NCI-H526 treated with DMSO at 0.1 percent for 48 hours (cell line): ENCODE measurements around the gene TBC1D14.
A peak's percentile ranks its signal among the peaks of the same experiment; 100 is the strongest.

ENCODE experiments used
- DNase-seq: peaks from one replicate; lab custom pipeline; 2025; lab: John Stamatoyannopoulos, UW

TBC1D14 gene

DNA sequence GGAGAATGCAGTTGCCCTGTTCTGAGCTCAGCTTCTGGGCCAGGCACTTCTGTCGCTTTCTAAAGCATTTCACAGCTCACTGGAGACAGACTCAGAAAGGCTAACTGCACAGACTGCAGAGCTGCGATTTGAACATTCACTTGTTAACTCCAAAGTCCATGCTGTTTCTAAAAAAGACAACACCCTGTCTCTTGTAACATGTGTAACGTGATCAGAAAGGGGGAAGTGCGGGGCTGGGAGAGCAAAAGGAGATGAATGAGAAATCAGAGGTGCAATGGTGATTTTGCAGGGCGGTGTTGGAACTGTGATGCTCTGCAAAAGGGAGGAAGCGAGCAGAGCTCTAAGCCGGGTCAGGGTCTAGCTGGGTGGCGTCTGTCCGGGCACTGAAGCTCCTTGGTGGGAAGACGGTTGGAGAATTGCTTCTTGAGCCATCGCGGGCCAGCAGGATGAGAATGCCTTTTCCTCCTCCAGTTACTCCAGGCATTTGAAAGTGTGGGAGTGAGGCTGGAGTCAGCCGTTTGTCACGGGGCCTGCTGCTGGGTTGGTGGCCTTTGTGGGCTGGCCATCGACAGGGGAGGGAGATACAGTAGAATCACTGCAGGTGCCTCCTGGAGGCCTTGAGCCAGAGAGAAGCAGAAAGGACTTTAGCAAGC, 20.3 kb downstream of the TBC1D14 start:
- no peak for DNase-seq

- no peak for DNase-seq
Measured at GRCh38 chr4:6932475-6932874, 22.8 kb downstream of the TBC1D14 start.

DNA sequence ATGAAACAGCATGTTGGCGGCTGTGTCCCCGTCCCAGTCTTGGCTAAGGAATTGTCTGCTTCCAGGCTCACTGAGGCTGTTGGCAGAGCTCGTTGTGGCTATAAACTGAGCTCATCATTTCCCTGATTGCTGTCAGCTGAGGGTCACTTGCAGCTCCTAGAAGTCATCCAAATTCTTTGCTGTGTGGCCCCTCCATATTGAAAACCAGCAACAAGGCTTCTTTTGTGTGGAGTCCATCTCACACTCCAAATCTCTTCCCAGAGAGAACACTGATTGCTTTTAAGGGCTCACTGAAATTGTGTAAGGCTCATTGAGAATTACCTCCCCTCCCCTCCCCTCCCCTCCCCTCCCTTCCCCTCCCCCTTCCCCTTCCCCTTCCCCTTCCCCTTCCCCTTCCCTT, 23.3 kb downstream of the TBC1D14 start:
- DNase-seq: no peak

DNA sequence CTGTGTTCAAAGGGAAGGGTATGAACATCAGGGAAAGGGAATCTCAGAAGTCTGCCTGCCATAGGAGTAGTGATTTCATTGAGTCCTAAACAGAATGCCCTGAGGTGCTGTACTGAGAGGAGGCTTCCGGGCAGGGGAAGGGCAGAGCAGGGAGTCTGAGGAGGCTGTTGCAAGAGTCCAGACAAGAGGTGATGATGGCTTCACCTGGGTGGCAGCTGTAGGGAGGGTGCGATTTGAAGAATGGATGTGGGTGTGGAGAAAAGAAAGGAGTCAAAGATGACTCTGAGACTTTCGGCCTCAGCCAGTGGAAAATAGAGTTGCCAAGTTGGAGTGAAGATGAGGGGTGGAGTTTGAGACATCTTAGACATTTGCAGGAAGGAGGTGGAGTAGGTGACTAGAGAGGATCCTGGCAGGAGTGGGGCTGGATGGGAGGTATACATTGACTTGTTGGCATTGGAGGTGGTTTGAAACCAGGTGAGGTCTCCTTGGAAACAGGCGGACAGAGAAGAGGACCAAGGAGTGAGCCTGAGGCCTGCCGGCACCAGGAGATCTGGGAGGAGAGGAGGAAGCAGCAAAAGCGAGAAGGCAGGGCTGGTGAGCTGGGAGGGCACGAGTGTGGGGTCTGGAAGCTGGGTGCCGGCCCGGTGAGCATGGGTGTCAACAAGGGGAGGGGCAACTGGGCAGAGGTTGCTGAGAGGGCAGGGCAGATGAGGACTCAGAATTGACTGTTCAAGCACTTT, 24.2 kb downstream of the TBC1D14 start:
- no peak for DNase-seq

GRCh38 chr4:6935965-6936364, 26.3 kb downstream of the TBC1D14 start:
- DNase-seq: no peak

- DNase-seq: no peak
Measured at GRCh38 chr4:6937201-6937600, 27.6 kb downstream of the TBC1D14 start.

- DNase-seq: no peak
Measured at GRCh38 chr4:6937754-6938153, 28.1 kb downstream of the TBC1D14 start.

GRCh38 chr4:6938237-6938636, 28.6 kb downstream of the TBC1D14 start:
- DNase-seq: no peak

- no peak for DNase-seq
Measured at GRCh38 chr4:6938647-6939271, 29.1 kb downstream of the TBC1D14 start.

GRCh38 chr4:6939761-6940743, 30.4 kb downstream of the TBC1D14 start:
- DNase-seq: no peak

- no peak for DNase-seq
Measured at GRCh38 chr4:6940744-6941137, 31.1 kb downstream of the TBC1D14 start.

GRCh38 chr4:6941796-6942195, 32.2 kb downstream of the TBC1D14 start:
- DNase-seq: no peak

- DNase-seq: no peak
Measured at GRCh38 chr4:6942238-6942800, 32.7 kb downstream of the TBC1D14 start.

GRCh38 chr4:6943012-6943884, 33.6 kb downstream of the TBC1D14 start:
- no peak for DNase-seq

DNA sequence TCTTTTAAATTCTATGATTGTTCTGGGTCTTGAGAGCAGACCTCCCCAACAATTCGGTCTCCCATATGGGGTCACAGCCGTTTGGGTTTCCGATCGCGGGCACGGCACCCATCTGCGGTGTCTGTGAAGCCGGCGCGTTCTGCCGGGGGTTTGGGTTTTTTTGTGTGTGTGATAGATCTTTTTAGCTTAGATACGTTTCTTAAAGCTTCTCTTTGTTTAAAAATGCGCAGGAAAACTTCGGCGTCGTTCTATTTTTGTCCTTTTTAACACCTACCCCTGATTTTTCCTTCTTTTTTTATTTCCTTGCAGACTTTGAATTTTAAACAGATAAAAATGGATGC, 34.2 kb downstream of the TBC1D14 start:
- no peak for DNase-seq

GRCh38 chr4:6944301-6945051, 34.9 kb downstream of the TBC1D14 start:
- no peak for DNase-seq

DNA sequence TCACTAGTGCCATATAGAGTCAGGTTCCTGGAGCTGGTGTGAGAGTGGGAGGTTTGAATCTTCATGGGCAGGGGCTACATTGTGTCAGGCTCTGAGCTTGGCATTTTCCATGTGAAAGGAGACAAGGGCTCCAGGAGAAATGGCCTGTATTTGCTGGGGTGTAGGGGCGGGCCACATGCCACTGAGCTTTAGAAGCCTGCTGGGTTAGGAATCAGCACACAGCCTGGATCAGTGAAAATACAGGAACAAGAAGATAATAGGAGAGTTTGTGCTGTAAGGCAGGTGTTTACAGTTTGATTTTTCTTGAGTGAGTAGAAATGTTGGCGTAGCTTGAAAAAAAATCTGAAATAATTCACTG, 35.4 kb downstream of the TBC1D14 start:
- DNase-seq: no peak

DNA sequence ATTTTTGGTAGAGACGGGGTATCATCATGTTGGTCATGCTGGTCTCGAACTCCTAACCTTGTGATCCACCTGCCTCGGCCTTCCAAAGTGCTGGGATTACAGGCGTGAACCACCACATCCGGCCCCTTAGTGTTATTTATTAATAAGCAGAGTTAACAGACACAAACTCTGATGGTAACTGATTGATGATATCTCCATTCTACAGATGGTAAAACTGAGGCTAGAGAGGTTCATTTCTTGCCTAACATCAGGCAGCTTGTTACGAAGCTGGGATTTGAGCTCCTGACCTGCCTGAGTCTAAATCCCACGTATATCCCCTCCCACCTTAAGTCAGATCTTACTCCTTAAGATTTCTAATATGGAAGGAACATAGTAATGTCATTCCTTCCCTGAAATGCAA, 36.9 kb downstream of the TBC1D14 start:
- DNase-seq: no peak

DNA sequence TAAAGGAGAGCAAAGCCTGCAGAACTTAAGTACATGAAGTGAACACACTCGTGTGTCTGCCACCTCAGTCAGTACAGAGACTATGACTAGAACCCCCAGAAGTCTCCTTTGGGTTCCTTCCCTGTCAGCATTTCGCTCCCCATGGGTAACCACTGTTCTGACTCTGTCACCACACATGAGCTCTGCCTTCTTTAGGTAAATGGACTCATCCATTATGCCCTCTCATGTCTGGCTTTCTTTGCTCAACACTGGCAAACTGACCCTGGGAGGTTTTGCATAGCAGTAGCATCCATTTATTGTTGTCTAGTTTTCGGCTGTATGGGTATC, 38.5 kb downstream of the TBC1D14 start:
- DNase-seq: peak; percentile 70

GRCh38 chr4:6951880-6952381, 42.3 kb downstream of the TBC1D14 start:
- no peak for DNase-seq
